Measurements from ENCODE around the gene ADPRHL1.
"Not testable (repeated sequence)": the region's sequence is repeated elsewhere in the genome, so short reads cannot be mapped to it uniquely, and the experiment has no call there.

Gene ADPRHL1

DNA sequence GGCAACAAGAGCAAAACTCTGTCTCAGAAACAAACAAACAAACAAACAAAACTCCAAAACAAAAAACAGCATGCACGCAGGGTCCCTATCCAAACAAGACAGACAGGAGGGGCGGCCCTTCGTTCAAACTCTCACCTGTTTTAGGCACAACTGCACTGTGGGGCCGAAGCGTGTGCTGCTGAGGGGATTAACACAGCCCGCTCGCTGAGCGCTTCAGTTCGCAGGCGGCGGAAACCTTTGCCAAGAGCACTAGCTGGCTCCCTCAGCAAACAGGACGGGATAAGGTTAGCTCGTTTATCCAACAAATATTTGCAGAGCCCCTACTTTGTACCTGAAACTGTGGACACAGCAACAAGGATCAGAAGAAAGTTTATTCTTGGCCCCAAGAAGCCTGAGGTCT is 1.6 kb upstream of the ADPRHL1 start:
- DNase-seq, result no peak

DNA sequence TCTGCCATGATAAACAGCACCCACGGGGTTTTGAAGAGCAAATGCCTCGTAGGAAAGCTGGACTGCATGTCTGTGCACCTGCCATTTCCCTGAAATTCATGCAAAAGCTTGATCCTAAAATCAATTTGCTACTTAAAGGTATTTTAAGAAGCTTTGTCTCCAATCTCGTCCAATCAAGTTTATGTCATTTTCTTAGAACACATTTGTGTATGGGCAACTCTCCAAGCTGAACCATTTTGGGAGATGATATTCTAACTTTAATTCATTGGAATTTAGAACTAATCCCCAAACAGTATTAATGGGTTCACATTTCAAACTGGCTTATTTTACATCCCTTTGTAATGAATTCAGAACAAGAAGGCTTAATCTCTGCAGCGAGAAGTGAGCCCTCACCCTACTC is 822 bp downstream of the ADPRHL1 start:
- no peak for DNase-seq

DNA sequence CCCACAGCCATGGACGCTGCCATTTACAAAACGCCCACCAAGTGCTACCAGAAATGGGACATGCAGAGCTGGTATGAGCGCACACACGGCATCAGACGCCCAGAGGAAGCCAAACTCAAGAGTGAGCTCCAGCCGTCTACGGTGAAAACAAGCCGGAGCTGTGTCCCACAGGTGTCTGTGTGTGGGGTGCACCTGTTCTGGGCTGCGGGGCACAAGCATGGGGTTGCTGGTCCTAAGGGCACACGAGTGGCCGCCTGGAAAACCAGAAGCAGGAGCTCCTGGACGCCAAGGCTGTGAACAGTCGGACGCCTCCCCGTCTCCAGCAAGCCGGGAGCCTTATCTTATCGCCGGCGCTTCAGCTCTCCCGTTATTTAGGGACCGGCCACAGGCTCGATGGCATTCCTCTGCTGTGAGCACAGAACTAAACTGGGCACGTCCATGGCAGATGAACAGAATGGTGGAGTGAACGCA is 1.3 kb downstream of the ADPRHL1 start:
- DNase-seq, result no peak

DNA sequence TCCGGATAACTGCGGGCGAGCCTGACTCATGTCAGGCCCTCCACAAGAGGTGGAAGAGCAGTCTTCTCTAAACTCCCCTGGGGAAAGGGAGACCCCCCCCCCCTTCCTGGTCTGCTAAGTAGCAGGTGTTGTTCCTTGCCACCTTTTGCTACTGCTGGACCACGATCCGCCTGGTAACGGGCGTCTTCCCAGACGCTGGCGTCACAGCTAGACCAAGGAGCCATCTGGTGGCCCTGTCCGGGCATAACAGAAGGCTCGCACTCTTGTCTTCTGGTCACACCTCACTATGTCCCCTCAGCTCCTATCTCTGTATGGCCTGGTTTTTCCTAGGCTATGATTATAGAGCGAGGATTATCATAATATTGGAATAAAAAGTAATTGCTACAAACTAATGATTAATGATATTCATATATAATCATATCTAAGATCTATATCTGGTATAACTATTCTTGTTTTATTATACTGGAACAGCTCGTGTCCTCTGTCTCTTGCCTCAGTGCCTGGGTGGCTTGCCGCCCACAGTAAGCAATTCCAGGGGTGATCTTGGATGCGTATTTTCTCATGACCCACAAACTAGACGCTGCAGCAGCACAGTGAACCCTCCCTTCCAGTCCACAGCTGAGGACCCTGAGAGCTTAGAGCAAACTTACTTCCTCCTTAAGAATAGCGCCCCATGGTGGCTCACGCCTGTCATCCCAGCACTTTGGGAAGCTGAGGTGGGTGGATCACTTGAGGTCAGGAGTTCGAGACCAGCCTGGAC is 2.2 kb downstream of the ADPRHL1 start:
- DNase-seq, result not testable (repeated sequence)

DNA sequence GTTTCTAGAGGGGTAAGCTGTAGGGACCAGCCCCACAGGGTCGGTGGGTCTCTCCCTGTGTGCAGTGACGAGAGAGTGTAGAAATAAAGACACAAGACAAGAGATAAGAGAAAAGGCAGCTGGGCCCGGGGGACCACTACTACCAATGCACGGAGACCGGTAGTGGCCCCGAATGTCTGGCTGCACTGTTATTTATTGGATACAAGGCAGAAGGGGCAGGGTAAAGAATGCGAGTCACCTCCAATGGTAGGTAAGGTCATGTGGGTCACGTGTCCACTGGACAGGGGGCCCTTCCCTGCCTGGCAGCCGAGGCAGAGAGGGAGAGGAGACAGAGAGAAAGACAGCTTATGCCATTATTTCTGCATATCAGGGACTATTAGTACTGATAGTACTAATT is 2.9 kb downstream of the ADPRHL1 start:
- DNase-seq, result not testable (repeated sequence)

GRCh38 chr13:113449693-113450347 is 3.5 kb downstream of the ADPRHL1 start:
- no peak for DNase-seq

- no peak for DNase-seq
These were observed 4.2 kb downstream of the ADPRHL1 start for GRCh38 chr13:113448885-113449692.

GRCh38 chr13:113448545-113448884 is 4.8 kb downstream of the ADPRHL1 start:
- DNase-seq, result no peak

DNA sequence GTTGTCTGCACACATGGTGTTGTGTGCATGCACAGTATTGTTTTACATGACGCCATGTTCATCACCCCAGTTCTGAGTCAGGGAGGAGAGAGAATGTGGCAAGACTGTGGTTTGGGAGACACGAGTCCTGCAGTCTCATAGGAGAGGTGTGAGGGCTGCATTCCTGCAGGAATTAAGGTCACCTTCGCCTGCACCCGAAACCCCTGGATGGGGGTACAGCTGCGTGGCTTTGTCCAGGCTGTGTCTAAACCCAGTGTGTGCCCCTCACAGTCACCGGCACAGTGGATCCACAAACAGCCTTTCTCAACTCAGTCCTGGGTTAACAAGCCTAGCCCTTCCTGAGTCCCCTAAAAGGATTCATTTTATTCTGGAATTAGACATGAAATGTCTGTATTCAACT is 5.7 kb downstream of the ADPRHL1 start:
- DNase-seq, result no peak

GRCh38 chr13:113446488-113446854 is 6.8 kb downstream of the ADPRHL1 start:
- no peak for DNase-seq

DNA sequence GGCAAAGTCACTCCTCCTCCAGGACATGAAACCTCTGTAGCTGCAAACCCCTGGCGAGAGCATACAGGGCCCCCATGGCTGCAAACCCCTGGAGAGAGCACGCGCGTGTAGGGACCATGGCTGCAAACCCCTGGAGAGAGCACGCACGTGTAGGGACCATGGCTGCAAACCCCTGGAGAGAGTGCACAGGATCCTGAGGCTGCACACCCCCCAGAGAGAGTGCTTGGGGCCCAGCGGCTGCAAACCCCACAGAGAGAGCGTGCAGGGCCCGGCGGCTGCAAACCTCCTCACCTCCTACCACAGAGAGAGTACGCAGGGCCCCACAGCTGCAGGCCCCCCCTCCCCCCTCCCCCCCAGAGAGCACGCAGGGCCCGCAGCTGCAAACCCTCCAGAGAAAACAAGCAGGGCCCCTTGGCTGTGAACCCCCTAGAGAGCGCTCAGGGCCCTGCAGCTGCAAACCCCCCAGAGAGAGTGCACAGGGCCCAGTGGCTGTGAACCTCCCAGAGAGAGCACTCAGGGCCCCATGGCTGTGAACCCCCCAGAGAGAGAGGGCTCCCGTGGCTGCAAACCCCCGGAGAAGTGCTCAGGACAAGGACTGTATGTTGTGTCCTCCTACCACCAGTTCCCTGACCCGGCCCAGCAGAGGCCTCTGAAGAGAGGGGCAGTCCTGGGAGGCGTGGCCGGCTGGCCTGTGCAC is 7.3 kb downstream of the ADPRHL1 start:
- DNase-seq, result no peak

- DNase-seq, result no peak
These were observed 9.3 kb downstream of the ADPRHL1 start for GRCh38 chr13:113443991-113444390.

- DNase-seq, result no peak
These were observed 10.3 kb downstream of the ADPRHL1 start for GRCh38 chr13:113442985-113443362.

DNA sequence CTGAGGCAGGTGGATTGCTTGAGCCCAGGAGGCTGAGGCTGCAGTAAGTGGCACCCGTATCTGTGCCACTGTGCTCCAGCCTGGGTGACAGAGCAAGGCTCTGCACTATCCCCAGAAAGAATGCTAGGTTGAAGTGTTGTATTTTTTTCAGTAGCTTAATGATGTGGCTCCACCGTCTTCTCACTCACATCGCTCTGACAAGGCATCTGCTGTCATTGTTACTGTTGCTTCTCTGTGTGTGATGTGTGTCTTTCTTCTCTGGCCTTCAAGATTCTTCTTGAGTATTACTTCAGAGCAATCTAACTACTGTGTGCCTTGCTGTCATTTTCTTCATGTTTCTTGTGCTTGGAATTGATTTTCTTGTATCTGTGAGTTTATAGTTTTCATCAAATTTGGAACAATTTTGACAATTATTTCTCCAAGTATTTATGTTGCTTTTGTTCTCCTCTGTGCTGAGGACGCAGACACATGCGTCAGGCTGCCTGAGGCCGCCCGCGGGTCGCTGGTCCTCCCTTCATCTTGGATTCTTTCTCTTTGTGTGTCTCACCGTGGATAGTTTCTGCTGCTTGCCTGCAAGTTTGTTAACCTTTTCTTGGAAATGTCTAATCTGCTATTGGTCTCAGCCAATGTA is 10.8 kb downstream of the ADPRHL1 start:
- DNase-seq, result no peak

GRCh38 chr13:113441661-113442060 is 11.6 kb downstream of the ADPRHL1 start:
- no peak for DNase-seq

GRCh38 chr13:113437408-113438010 is 15.8 kb downstream of the ADPRHL1 start:
- DNase-seq, result no peak

GRCh38 chr13:113436866-113437265 is 16.4 kb downstream of the ADPRHL1 start:
- not testable (repeated sequence) for DNase-seq

- not testable (repeated sequence) for DNase-seq
These were observed 17.4 kb downstream of the ADPRHL1 start for GRCh38 chr13:113435907-113436306.

DNA sequence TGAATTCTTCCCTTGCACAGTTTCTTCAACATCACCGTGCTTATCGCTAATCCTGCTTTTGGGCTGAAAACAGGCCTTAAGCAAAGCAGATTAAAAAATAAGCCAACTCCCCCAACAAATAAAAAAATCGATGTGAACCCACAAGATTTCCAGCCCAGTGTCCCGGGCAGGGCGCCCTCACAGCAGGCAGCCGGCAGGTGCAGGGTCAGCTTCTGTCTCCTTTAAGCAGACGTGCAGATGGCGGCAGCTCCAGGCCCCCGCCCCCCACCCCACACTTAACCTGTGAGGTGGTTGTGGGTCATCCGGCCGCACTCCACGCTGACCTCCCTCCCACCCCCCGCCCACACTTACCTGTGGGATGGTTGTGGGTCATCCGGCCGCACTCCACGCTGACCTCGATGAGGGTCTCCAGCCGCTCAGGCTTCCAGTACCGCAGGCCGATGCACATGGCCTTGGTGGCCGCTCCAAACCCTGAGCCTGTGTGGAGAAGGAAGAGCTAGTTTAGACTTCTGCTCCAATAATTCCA is 19.8 kb downstream of the ADPRHL1 start:
- DNase-seq, result no peak

DNA sequence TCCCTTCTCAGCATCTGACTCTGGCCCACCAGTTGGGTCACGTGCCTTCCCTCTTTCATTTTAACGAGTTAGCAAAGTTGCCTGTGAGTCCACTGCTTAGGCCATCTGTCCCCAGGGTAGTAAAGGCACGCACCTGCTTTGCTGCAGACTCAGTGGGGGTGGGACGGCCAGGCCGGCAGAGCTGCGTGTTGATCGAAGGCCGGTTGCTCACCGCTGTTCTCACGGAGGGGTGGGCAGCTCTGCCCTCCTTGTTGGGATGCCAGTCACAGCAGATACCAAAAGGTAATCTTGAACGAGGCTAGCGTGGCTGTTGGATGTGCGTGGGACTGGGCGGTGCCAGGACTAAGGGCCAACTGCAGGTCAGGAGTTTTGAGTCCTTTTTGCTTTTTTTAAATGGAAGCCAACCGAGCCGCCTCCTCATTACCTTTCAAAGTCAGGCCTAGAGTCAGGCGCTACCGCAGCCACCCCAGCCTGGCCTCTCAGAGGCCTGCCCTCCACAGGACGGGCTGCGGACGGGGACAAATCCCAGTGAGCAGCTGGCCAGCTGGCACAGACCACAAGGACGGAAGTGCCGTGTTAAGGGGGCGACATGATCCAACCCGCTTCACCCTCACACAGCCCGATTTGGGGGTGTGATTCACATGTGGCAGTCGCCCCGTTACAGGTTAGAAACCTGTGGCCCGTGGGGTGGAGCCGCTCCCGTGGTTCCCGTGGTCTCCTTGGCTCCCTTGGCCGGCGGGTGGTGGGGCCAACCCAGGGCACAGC is 20.6 kb downstream of the ADPRHL1 start:
- DNase-seq, result no peak

GRCh38 chr13:113431171-113431570 is 22.1 kb downstream of the ADPRHL1 start:
- DNase-seq, result no peak
